ENCODE measurements around the gene TIAL1.

- no peak for TF ChIP-seq POLR2A (IDR thresholded peaks at IDR 0.05)
- TF ChIP-seq CTCF (IDR thresholded peaks at IDR 0.05): no peak
These were observed 72.7 kb downstream of the TIAL1 start for GRCh38 chr10:119523895-119524719.

Measured in testis (tissue), 2 donors.